HG03575 (cell line): Measurements from ENCODE around the gene MYBL2.
"Not testable (repeated sequence)": the region's sequence is repeated elsewhere in the genome, so short reads cannot be mapped to it uniquely, and the experiment has no call there.

Experiments
- ATAC-seq: cut with Tn5 transposase; IDR thresholded peaks from one replicate; pipeline ENCODE4 v1.9.1; 2021; ENCODE audit not compliant: unreplicated experiment, insufficient number of reproducible peaks, low FRiP score; ENCODE audit errors: extremely low read depth

The MYBL2 gene

DNA sequence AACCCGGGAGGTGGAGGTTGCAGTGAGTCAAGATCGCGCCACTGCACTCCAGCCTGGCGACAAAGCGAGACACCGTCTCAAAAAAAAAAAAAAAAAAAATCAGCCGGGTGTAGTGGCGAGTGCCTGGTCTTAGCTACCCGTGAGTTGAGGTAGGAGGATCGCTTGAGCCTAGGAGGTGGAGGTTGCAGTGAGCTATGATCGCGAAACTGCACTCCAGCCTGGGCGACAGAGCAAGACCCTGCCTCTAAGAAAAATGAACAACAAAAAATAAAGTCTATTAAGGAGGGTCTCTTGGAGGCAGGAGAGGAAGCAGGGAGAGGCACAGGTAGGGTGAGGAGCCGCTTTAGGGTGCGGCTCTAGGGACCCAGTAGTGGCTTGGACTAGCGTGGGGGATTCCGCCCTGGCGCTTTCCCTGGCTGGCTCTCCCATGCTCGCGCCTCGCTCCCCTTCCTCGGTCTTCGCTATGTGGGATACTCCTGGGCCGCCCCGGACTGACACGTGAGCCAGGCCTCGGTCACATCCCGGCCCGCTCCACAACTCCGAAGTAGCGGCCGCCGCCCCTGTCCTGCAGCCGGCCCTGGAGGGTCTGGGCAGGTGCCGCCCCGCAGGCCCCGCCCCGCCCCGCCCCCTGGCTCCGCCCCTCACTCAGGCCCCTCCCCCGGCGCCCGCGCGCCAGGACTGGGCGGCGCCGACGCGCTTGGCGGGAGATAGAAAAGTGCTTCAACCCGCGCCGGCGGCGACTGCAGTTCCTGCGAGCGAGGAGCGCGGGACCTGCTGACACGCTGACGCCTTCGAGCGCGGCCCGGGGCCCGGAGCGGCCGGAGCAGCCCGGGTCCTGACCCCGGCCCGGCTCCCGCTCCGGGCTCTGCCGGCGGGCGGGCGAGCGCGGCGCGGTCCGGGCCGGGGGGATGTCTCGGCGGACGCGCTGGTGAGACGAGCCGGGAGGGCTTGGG is at the start of gene MYBL2:
TSS of gene MYBL2 (plus strand) at position 739 of the 953 bp plus-strand sequence. CDS start at position 909, 170 bp downstream.
- no peak for ATAC-seq

GRCh38 chr20:43631598-43631997 is 35.3 kb upstream of the MYBL2 start:
- no peak for ATAC-seq

DNA sequence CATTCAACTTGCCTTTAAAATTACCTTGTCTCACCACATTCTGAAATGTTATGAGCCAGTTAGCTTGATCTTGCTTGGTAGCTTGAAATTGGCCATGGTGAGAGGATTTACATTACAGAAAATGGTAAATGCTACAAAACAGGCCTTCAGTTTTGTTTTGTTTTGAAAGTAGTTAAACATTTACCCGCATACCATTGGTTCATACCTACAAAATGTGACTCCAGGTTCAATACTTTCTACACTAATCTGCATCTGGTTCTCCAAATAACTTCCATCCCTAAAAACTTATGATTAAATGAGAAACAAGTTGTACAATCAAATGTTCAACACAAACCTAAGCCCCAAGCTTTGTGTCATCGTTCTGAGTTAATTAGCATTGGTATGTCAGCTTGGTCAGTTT is 30.5 kb upstream of the MYBL2 start:
- no peak for ATAC-seq

DNA sequence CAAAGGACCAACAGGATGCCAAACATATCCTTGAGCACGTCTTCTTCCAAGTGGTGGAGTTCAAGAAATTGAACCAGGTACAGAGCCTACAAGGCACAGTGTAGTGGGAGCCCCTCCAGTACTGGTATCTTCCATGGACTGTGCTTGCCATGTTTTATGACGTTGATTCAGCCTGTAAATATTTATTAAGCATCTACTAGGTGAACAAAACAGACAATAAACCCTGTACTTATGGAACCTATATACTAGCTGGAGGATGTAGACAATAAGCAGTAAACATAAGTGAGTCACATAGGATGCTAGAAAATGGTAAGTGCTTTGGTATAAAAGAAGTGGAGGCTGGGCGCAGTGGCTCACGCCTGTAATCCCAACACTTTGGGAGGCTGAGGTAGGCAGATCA is 24.4 kb upstream of the MYBL2 start:
- no peak for ATAC-seq

GRCh38 chr20:43650997-43651525 is 15.9 kb upstream of the MYBL2 start:
- no peak for ATAC-seq

- not testable (repeated sequence) for ATAC-seq
Measured at GRCh38 chr20:43651650-43652184, 15.2 kb upstream of the MYBL2 start.

DNA sequence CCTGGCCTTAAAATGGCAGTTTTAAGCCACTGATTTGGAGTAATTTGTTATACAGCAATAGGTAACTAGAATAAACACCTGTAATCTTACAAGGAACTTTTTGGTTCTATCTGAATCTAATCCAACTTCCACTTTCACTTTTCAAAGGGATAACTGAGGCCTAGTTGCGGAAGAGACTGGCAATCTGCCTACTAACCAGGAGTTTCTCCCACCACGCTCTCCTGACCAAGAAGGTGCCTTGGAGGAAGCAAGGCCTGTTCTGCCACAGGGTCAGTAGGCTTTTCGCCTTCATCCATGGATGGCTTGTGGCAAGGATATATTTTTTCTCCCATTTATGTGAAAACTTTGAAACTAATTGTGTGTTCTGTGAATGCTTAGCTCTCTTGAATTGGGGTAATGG is 12.9 kb upstream of the MYBL2 start:
- ATAC-seq, result no peak

GRCh38 chr20:43655176-43655575 is 11.7 kb upstream of the MYBL2 start:
- not testable (repeated sequence) for ATAC-seq

DNA sequence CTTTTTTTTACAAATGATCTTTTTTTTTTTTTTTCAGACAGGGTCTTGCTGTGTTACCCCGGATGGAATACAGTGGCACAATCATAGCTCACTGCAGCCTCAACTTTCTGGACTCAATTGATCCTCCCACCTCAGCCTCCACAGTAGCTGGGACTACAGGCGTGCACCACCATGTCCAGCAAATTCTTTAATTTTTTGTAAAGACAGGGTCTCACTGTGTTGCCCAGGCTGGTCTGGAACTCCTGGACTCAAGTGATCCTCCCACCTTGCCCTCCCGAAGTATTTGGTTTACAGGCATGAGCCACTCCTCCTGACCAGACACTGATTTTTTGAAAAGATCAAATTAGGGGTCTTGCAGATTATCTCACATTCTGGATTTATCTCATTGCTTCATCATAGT is 11.0 kb upstream of the MYBL2 start:
- no peak for ATAC-seq

DNA sequence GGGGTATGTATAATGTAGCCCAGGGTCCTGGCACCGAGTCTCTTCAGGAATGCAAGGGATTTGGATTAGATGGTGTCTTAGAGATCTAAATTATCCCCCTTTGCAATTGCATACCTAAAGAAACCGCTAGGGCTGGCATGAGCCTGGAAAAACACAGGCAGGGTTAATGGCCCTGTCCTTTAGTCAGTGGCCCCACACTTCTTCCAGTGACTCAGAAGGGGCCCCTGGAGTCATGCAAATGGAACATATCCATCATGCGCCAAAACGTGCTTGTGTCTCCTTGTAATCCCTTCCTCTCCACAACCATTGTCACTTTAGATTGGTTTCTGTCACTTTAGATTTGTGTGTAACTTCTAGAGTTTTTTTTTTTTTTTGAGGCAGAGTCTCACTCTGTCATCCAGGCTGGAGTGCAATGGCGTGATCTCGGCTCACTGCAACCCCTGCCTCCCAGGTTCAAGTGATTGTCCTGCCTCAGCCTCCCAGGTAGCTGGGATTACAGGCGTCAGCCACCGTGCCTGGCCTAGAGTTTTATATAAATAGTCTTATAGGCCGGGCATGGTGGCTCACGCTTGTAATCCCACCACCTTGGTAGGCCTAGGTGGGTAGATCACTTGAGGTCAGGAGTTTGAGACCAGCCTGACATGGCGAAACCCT is 8.7 kb upstream of the MYBL2 start:
- no peak for ATAC-seq

GRCh38 chr20:43658723-43659419 is 8.0 kb upstream of the MYBL2 start:
- ATAC-seq, result no peak

GRCh38 chr20:43662943-43663655 is 3.8 kb upstream of the MYBL2 start:
- no peak for ATAC-seq

- no peak for ATAC-seq
Measured at GRCh38 chr20:43665466-43666176, 1.3 kb upstream of the MYBL2 start.

- ATAC-seq, result no peak
Measured at GRCh38 chr20:43667341-43668132, 623 bp downstream of the MYBL2 start.

GRCh38 chr20:43669332-43669731 is 2.4 kb downstream of the MYBL2 start:
- no peak for ATAC-seq

- no peak for ATAC-seq
Measured at GRCh38 chr20:43670423-43670822, 3.5 kb downstream of the MYBL2 start.

GRCh38 chr20:43676368-43676767 is 9.5 kb downstream of the MYBL2 start:
- no peak for ATAC-seq
